Stimulated activated CD8-positive, alpha-beta memory T cell treated with anti-CD3 and anti-CD28 coated beads, Interleukin-4, amount 100 ng/mL, for 1 hour (primary cell): Measurements from ENCODE around the gene CACNG8.
"Not testable (repeated sequence)": the region's sequence is repeated elsewhere in the genome, so short reads cannot be mapped to it uniquely, and the experiment has no call there.

Experiments
- DNase-seq, 2 donors: peaks; one replicate each; pipeline ENCODE4 v3.0.0-alpha.2; 2020; ENCODE audit warnings: low read depth in 2 of 2, low spot score in 1 of 2

The CACNG8 gene

GRCh38 chr19:53962887-53963431 lies at the start of gene CACNG8:
Gene CACNG8 (plus strand): TSS chr19:53962937.
- DNase-seq, result no peak

- DNase-seq, result no peak
These were observed 47.7 kb upstream of the CACNG8 start for GRCh38 chr19:53915000-53915399.

- DNase-seq, result no peak
These were observed 46.7 kb upstream of the CACNG8 start for GRCh38 chr19:53916004-53916403.

- no peak for DNase-seq
These were observed 45.4 kb upstream of the CACNG8 start for GRCh38 chr19:53917356-53917755.

- DNase-seq, result no peak
These were observed 35.0 kb upstream of the CACNG8 start for GRCh38 chr19:53927739-53928138.

- no peak for DNase-seq
These were observed 26.7 kb upstream of the CACNG8 start for GRCh38 chr19:53936029-53936428.

GRCh38 chr19:53942001-53942786 lies 20.5 kb upstream of the CACNG8 start:
- DNase-seq, result no peak

- no peak for DNase-seq
These were observed 18.3 kb upstream of the CACNG8 start for GRCh38 chr19:53944416-53944815.

- no peak for DNase-seq
These were observed 17.8 kb upstream of the CACNG8 start for GRCh38 chr19:53944933-53945332.

GRCh38 chr19:53945441-53945840 lies 17.3 kb upstream of the CACNG8 start:
- no peak for DNase-seq

GRCh38 chr19:53945998-53946397 lies 16.7 kb upstream of the CACNG8 start:
- DNase-seq, result no peak

GRCh38 chr19:53947624-53948023 lies 15.1 kb upstream of the CACNG8 start:
- DNase-seq, result no peak

GRCh38 chr19:53948611-53949010 lies 14.1 kb upstream of the CACNG8 start:
- not testable (repeated sequence) for DNase-seq

- DNase-seq, result no peak
These were observed 11.3 kb upstream of the CACNG8 start for GRCh38 chr19:53951436-53951835.

- no peak for DNase-seq
These were observed 10.8 kb upstream of the CACNG8 start for GRCh38 chr19:53951947-53952346.

GRCh38 chr19:53953383-53953782 lies 9.4 kb upstream of the CACNG8 start:
- no peak for DNase-seq

GRCh38 chr19:53957448-53958167 lies 5.1 kb upstream of the CACNG8 start:
- no peak for DNase-seq

- DNase-seq, result no peak
These were observed 4.6 kb upstream of the CACNG8 start for GRCh38 chr19:53958168-53958571.

- DNase-seq, result no peak
These were observed 3.6 kb upstream of the CACNG8 start for GRCh38 chr19:53958823-53959757.

- no peak for DNase-seq
These were observed 2.5 kb upstream of the CACNG8 start for GRCh38 chr19:53960187-53960586.

- no peak for DNase-seq
These were observed 1.9 kb upstream of the CACNG8 start for GRCh38 chr19:53960886-53961285.
